Fibroblast of skin of left biceps (primary cell): ENCODE measurements around the gene CTRB2.
"Not testable (repeated sequence)": the region's sequence is repeated elsewhere in the genome, so short reads cannot be mapped to it uniquely, and the experiment has no call there.

Source experiments
- DNase-seq, 2 experiments: peaks; one replicate each; pipeline ENCODE4 v3.0.0-alpha.2; 2013; ENCODE audit warnings: low read depth in 2 of 2

Gene CTRB2

GRCh38 chr16:75227361-75228142 is 20.6 kb upstream of the CTRB2 start:
- no peak for DNase-seq

GRCh38 chr16:75226550-75227360 is 19.8 kb upstream of the CTRB2 start:
- DNase-seq, result no peak

DNA sequence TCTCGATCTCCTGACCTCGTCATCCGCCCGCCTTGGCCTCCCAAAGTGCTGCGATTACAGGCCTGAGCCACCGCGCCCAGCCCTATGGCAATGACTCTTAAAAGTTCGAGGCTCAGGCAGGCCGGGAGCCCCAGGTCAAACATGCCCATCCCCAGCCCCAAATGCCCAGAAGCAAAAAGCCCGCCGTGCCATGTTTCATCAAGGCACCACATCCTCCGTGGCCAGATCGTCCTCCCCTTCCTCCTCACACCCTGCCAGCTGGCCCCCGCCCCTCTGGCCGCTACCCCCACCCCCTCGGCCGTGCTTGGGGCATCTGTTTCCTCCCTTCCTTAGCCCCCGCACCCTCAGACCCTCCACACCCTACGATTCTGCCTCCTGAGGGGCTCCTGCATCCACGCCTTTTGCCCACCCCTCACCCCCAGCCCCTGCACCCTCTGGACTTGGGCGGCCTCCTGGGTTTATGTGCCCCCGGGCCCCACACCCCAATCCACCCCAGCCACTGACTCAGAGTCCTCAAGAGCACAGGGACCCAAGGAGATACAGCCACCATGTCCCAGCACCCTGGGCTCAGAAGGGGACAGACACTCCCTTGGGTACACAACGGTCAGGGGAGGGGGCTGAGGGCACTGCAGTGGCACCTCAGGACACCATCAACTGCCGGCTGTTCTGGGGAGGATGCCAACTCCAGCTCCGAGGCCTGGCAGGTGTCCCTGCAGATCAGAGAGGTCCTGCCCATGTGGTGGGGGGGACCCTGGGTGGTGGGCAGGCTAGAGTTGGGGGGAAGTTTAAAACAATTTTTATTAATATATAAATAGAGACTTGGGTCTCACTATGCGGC is 18.9 kb upstream of the CTRB2 start:
- DNase-seq, result no peak

DNA sequence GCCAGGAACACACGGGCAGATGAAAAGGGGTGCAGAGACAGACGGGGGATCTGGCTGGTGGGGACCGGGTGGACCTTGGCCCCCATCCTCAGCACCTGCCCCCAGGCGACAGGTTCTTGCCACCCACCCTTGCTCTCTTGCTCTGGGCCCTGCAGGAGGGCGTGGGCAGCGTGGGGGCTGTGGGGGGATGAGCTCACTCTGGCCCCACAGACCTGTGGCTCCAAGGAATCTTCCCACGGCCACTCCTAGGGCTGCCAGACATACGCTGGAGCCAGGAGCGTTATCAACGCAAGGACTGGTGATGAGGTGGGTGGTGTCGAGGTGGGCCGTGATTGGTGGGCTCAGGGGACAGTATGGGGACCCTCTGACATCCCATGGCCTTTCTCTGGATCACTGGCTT is 18.1 kb upstream of the CTRB2 start:
- DNase-seq, result no peak

DNA sequence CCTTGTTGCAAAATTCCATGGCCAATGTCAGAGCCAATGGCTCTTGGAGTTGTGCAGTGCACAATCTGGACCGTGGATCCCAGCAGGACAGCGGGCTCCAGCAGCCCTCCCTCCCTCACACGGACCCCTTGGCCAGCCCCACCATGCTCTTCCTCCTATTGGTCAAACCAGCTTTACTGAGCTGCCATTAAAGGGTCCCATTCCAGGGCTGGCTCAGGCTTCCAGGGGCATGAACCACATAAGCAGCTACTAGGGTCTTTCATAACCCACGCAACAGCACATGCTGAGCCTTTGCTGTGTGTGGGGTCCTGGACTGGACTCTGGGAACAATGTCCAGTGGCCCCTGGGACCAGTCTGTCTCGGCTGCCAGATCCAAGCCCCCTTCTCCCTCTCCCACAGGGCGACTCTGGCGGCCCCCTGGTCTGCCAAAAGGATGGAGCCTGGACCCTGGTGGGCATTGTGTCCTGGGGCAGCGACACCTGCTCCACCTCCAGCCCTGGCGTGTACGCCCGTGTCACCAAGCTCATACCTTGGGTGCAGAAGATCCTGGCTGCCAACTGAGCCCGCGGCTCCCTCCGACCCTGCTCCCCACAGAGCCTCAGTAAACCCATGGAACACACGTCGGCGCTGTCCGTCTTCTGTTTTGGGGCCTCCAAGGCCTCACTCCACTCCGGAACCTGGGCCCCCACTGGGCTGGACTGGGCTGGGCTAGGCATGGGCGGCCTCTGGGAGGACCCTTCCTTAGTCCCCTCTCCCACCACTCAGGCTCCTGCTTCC is 17.5 kb upstream of the CTRB2 start:
- DNase-seq, result no peak

DNA sequence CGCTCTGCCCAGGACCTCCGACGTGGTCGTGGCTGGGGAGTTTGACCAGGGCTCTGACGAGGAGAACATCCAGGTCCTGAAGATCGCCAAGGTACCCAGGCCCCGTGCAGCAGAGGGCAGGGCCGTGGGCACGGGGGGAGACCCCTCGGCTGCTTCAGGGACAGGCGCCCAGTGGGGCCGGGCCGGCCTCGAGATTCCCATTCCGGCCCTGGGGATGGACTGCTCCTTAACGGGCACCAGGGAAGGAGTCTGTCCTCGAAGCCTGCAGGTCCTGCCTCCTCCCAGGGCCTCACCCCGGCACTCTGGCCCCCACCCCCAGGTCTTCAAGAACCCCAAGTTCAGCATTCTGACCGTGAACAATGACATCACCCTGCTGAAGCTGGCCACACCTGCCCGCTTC is 16.2 kb upstream of the CTRB2 start:
- DNase-seq, result not testable (repeated sequence)

DNA sequence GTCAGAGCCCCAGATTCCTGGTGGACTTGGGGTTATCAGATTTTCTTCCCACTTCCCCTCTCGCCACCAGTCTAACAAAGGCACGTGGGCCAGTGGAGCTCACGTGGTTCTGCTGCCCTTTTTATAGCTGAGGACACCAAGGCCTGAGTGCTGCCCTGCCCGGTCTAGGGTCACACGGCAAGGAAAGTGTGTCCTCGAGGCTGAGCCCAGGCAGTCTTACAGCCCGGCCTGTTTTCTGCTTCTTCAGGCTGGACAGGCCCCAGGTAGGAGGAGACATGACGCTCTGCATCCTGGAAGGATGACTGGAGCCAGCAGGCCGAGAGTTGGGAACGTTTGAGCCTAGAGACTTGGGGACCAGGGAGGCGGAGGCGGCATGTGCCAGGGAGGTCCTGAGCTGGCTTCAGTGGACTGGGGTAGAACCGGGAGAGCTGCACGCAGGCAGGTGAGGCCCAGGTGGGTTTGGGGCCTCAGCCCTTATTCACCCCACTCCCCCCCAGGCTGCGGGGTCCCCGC is 15.4 kb upstream of the CTRB2 start:
- no peak for DNase-seq

DNA sequence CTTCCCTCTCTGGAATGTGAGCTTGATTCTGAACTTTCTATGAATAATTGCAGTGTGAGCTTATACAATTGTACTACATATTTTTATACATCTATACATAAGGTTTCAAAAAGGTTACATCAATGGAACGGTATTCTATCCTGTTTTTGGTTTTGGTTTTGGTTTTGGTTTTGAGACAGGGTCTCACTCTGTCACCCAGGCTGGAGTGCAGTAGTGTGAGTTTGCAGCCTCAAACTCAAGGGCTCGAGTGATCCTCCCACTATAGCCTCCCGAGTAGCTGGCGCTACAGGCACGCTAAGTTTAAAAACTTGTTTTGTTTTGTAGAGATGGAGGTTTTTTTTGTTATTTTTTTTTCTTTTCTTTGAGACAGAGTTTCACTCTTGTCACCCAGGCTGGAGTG is 12.9 kb upstream of the CTRB2 start:
- DNase-seq, result no peak

DNA sequence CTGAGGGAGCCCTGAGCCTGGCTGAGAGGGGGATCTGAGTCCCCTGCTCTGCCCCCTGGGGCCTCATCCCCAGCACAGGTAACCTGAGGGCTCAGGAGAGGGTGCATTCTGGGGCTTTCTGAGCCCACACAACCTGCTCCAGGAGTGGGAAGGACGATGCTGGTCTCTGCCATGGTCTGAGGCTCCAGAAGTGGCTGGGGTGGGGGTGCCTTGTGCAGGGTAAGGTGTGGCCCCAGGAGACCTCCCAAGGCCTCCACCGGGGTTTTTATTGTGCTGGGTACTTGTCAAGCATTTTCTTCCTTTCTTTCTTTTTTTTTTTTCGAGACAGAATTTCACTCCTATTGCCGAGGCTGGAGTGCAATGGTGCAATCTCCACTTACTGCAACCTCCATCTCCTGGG is 12.1 kb upstream of the CTRB2 start:
- no peak for DNase-seq

GRCh38 chr16:75218256-75219076 is 11.5 kb upstream of the CTRB2 start, which contains the start of gene CTRB1:
Gene CTRB1 (plus strand): TSS chr16:75218988. CDS start chr16:75219008, 20 bp downstream.
- DNase-seq, result no peak

DNA sequence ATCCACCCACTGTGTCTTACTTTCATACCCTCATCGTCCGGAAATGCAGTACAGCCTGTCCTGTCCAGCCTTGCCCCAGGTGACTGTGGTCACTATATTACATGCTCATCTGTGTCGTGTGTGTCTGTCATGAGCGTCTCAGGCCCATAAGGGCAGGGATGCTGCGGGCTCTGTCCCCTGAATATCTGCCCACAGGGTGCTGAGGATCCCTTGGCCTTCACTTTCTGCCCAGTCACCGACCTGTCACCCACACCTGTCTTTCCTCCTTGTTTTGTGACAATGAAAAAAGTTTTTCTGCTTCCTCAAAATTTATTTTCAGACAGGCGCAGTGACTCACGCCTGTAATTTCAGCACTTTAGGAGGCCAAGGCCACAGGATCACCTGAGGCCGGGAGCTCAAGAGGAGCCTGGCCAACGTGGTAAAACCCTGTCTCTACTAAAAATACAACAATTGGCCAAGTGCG is 10.5 kb upstream of the CTRB2 start:
- no peak for DNase-seq

DNA sequence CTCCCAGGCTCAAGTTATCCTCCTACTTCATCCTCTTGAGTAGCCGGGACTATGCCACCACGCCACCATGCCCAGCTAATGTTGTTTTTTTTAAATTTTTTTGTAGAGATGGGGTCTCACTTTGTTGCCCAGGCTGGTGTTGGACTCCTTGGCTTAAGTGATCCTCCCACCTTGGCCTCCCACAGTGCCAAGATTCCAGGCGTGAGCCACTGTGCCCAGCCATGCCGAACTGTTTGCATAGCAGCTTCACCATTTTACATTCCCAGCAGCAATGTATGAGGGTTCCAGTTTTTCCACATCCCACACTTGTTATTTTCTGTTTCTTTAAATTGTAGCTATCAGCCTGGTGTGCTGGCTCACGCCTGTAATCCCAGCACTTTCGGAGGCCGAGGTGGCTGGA is 9.6 kb upstream of the CTRB2 start:
- DNase-seq, result no peak

GRCh38 chr16:75216127-75216526 is 9.2 kb upstream of the CTRB2 start:
- DNase-seq, result no peak

- not testable (repeated sequence) for DNase-seq
Measured at GRCh38 chr16:75211286-75211685, 4.3 kb upstream of the CTRB2 start.

GRCh38 chr16:75209944-75210343 is 3.0 kb upstream of the CTRB2 start:
- no peak for DNase-seq

GRCh38 chr16:75209514-75209913 is 2.6 kb upstream of the CTRB2 start:
- not testable (repeated sequence) for DNase-seq

DNA sequence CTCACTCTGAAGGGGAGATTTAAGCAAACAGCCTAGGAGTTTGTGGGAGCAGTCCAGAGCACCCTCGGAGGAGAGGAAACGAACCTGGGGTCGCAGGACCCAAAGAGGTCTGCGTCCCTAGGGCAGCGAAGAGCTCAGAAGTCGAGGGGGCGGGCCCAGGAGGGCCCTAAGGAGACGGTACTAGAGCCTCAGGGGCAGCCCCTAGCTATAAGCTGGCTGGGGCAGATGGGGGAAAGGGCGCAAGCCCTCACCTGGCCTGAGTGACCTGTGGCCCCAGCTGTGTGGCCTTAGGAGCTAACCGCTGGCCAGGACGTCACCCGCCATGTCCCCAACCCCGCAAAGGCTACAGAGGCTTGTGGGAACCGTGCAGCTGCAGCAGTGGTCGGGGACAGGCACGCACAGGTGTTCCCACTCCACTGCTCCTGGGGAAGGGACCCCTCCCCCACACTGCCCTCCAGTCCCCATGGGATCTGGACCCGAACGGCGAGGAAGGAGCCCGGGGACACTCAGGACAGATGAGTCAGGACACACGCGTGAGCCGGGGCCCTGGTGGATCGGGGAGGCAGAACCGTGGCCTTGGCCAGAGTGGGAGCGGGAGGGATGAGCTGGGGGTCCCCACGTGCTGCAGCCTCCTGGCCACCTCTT is 2.0 kb upstream of the CTRB2 start:
- no peak for DNase-seq

DNA sequence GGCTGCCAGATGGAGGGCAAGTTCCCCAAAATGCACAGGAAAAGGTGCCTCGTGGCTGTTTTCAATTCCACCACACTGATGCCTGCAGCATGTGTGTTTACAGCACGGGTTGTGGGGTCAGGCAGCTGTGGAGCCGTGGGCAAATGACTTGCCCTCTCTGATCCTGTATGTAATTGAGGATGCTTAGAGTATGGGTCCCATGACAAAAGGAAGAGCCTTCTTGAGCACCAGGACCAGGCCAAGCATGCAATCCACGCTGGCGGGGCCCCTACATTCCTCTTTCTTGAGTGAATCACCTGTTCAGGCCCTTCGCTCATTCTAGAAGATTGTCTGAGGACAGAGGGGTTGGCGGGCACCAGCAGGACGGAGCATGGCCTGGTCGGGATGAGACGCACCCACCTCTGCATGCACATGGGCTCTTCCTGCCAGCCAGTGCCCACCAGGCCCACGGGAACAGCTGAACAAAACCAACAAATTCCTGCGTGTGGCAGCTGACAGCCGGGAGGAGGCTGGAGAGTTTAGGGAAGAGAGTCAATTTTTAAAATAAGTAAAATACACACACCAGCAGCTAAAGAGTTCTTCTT is 1.4 kb upstream of the CTRB2 start:
- no peak for DNase-seq

DNA sequence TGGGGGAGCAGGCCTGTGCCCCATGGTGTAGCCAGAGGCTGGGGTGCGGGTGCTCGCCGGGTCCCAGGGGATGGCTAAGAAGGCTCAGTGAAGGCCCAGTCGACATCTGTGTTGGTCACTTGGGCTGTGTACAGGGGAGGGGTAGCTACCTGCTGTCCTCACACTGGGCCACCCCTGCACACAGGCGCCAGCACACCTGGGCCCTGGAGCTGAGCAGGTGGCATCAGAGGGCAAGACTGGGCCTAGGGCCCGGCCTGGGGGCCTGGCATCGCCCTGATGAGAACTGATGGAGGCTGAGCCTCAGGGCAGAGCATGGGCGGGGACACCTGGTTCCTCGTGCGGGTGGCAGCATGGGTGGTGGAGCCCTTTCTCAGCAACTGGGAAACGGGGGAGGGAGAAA is 870 bp upstream of the CTRB2 start:
- DNase-seq, result no peak
